ENCODE measurements around the gene SLC10A7. TPM values are rescaled to one million over a fixed set of nuclear protein-coding genes. Genes with fewer than 3 reads are reported as not detected.

The SLC10A7 gene
- total and polyA plus RNA-seq, 2 of the 8 experiments (the other 6 are each of a cell fraction or from before 2014, with no cell fraction given) = 2.5 to 2.9 TPM

GRCh38 chr4:146436423-146437162, 85.1 kb downstream of the SLC10A7 start (continued):
- TF ChIP-seq, protein P1, sequence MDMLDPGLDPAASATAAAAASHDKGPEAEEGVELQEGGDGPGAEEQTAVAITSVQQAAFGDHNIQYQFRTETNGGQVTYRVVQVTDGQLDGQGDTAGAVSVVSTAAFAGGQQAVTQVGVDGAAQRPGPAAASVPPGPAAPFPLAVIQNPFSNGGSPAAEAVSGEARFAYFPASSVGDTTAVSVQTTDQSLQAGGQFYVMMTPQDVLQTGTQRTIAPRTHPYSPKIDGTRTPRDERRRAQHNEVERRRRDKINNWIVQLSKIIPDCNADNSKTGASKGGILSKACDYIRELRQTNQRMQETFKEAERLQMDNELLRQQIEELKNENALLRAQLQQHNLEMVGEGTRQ (IDR thresholded peaks at IDR 0.05; ENCODE audit: low read length) = no peak
- TF ChIP-seq RBBP5 (IDR thresholded peaks at IDR 0.05; ENCODE audit: borderline replicate concordance, low read depth, low read length) (no peak), NANOG (IDR thresholded peaks at IDR 0.05; ENCODE audit: insufficient read depth, low read depth, low read length, poor library complexity, severe bottlenecking) (no peak), RXRA (IDR thresholded peaks at IDR 0.05; ENCODE audit: insufficient read depth, low read depth, low read length) (no peak)
